ENCODE measurements around the gene MAN1A1.

The MAN1A1 gene

GRCh38 chr6:119230160-119230559 lies 119.4 kb downstream of the MAN1A1 start:
- DNase-seq, result no peak
- H3K4me1 ChIP-seq (ENCODE audit: control insufficient read depth, insufficient read depth, low read length, poor library complexity, severe bottlenecking), result no peaks in the 10 kb centered on the region
- H3K27ac ChIP-seq (ENCODE audit: insufficient read depth, low read length, poor library complexity, severe bottlenecking), result no peak overlapping the region
- no peaks in the 10 kb centered on the region for H3K36me3 ChIP-seq (ENCODE audit: control insufficient read depth, insufficient read depth, low read length)
- no peaks in the 10 kb centered on the region for H3K27me3 ChIP-seq (replicated peaks; ENCODE audit: control insufficient read depth, insufficient read depth, low read length, poor library complexity, severe bottlenecking)
- no peaks in the 10 kb centered on the region for H3K9me3 ChIP-seq (ENCODE audit: control insufficient read depth, low read length)
- H3K4me3 ChIP-seq (ENCODE audit: insufficient read depth, low read depth, low read length, poor library complexity, severe bottlenecking), result no peak overlapping the region

GRCh38 chr6:119227377-119227776 lies 122.2 kb downstream of the MAN1A1 start:
- no peak for DNase-seq
- H3K4me1 ChIP-seq (ENCODE audit: control insufficient read depth, insufficient read depth, low read length, poor library complexity, severe bottlenecking), result no peaks in the 10 kb centered on the region
- H3K4me3 ChIP-seq (ENCODE audit: insufficient read depth, low read depth, low read length, poor library complexity, severe bottlenecking), result no peak overlapping the region
- H3K27ac ChIP-seq (ENCODE audit: insufficient read depth, low read length, poor library complexity, severe bottlenecking), result no peak overlapping the region
- no peaks in the 10 kb centered on the region for H3K9me3 ChIP-seq (ENCODE audit: control insufficient read depth, low read length)
- no peaks in the 10 kb centered on the region for H3K27me3 ChIP-seq (replicated peaks; ENCODE audit: control insufficient read depth, insufficient read depth, low read length, poor library complexity, severe bottlenecking)
- no peaks in the 10 kb centered on the region for H3K36me3 ChIP-seq (ENCODE audit: control insufficient read depth, insufficient read depth, low read length)

GRCh38 chr6:119226089-119226488 lies 123.5 kb downstream of the MAN1A1 start:
- Histone ChIP-seq H3K9me3 (ENCODE audit: control insufficient read depth, low read length) (no peaks in the 10 kb centered on the region), H3K4me1 (ENCODE audit: control insufficient read depth, insufficient read depth, low read length, poor library complexity, severe bottlenecking) (no peaks in the 10 kb centered on the region), H3K4me3 (ENCODE audit: insufficient read depth, low read depth, low read length, poor library complexity, severe bottlenecking) (no peak overlapping the region), H3K27me3 (replicated peaks; ENCODE audit: control insufficient read depth, insufficient read depth, low read length, poor library complexity, severe bottlenecking) (no peaks in the 10 kb centered on the region), H3K36me3 (ENCODE audit: control insufficient read depth, insufficient read depth, low read length) (no peaks in the 10 kb centered on the region), H3K27ac (ENCODE audit: insufficient read depth, low read length, poor library complexity, severe bottlenecking) (no peak overlapping the region)
- no peak for DNase-seq

- no peak overlapping the region for H3K4me3 ChIP-seq (ENCODE audit: insufficient read depth, low read depth, low read length, poor library complexity, severe bottlenecking)
- no peak for DNase-seq
- no peak overlapping the region for H3K27ac ChIP-seq (ENCODE audit: insufficient read depth, low read length, poor library complexity, severe bottlenecking)
- H3K9me3 ChIP-seq (ENCODE audit: control insufficient read depth, low read length), result no peaks in the 10 kb centered on the region
- H3K36me3 ChIP-seq (ENCODE audit: control insufficient read depth, insufficient read depth, low read length), result no peaks in the 10 kb centered on the region
- no peaks in the 10 kb centered on the region for H3K4me1 ChIP-seq (ENCODE audit: control insufficient read depth, insufficient read depth, low read length, poor library complexity, severe bottlenecking)
- H3K27me3 ChIP-seq (replicated peaks; ENCODE audit: control insufficient read depth, insufficient read depth, low read length, poor library complexity, severe bottlenecking), result no peaks in the 10 kb centered on the region
Observed at GRCh38 chr6:119224095-119224701, 125.4 kb downstream of the MAN1A1 start.

- no peaks in the 10 kb centered on the region for H3K4me1 ChIP-seq (ENCODE audit: control insufficient read depth, insufficient read depth, low read length, poor library complexity, severe bottlenecking)
Observed at GRCh38 chr6:119220452-119220851, 129.1 kb downstream of the MAN1A1 start.

GRCh38 chr6:119218548-119218947 lies 131.0 kb downstream of the MAN1A1 start:
- Histone ChIP-seq H3K36me3 (ENCODE audit: control insufficient read depth, insufficient read depth, low read length) (no peaks in the 10 kb centered on the region), H3K4me1 (ENCODE audit: control insufficient read depth, insufficient read depth, low read length, poor library complexity, severe bottlenecking) (no peaks in the 10 kb centered on the region), H3K9me3 (ENCODE audit: control insufficient read depth, low read length) (no peaks in the 10 kb centered on the region), H3K27ac (ENCODE audit: insufficient read depth, low read length, poor library complexity, severe bottlenecking) (no peak overlapping the region), H3K4me3 (ENCODE audit: insufficient read depth, low read depth, low read length, poor library complexity, severe bottlenecking) (no peak overlapping the region), H3K27me3 (replicated peaks; ENCODE audit: control insufficient read depth, insufficient read depth, low read length, poor library complexity, severe bottlenecking) (no peaks in the 10 kb centered on the region)
- no peak for DNase-seq

More at GRCh38 chr6:119220452-119220851, 129.1 kb downstream of the MAN1A1 start:
- Histone ChIP-seq H3K27me3 (replicated peaks; ENCODE audit: control insufficient read depth, insufficient read depth, low read length, poor library complexity, severe bottlenecking) (no peaks in the 10 kb centered on the region), H3K27ac (ENCODE audit: insufficient read depth, low read length, poor library complexity, severe bottlenecking) (no peak overlapping the region), H3K36me3 (ENCODE audit: control insufficient read depth, insufficient read depth, low read length) (no peaks in the 10 kb centered on the region), H3K4me3 (ENCODE audit: insufficient read depth, low read depth, low read length, poor library complexity, severe bottlenecking) (no peak overlapping the region), H3K9me3 (ENCODE audit: control insufficient read depth, low read length) (no peaks in the 10 kb centered on the region)
- DNase-seq, result no peak

- H3K9me3 ChIP-seq (ENCODE audit: control insufficient read depth, low read length), result no peaks in the 10 kb centered on the region
- no peak overlapping the region for H3K4me3 ChIP-seq (ENCODE audit: insufficient read depth, low read depth, low read length, poor library complexity, severe bottlenecking)
- no peak overlapping the region for H3K27ac ChIP-seq (ENCODE audit: insufficient read depth, low read length, poor library complexity, severe bottlenecking)
- no peaks in the 10 kb centered on the region for H3K27me3 ChIP-seq (replicated peaks; ENCODE audit: control insufficient read depth, insufficient read depth, low read length, poor library complexity, severe bottlenecking)
- H3K4me1 ChIP-seq (ENCODE audit: control insufficient read depth, insufficient read depth, low read length, poor library complexity, severe bottlenecking), result no peaks in the 10 kb centered on the region
- DNase-seq, result no peak
- H3K36me3 ChIP-seq (ENCODE audit: control insufficient read depth, insufficient read depth, low read length), result no peaks in the 10 kb centered on the region
Observed at GRCh38 chr6:119215885-119216590, 133.5 kb downstream of the MAN1A1 start.

- Histone ChIP-seq H3K27ac (ENCODE audit: insufficient read depth, low read length, poor library complexity, severe bottlenecking) (no peak overlapping the region), H3K27me3 (replicated peaks; ENCODE audit: control insufficient read depth, insufficient read depth, low read length, poor library complexity, severe bottlenecking) (no peaks in the 10 kb centered on the region), H3K4me1 (ENCODE audit: control insufficient read depth, insufficient read depth, low read length, poor library complexity, severe bottlenecking) (no peaks in the 10 kb centered on the region), H3K9me3 (ENCODE audit: control insufficient read depth, low read length) (no peaks in the 10 kb centered on the region), H3K36me3 (ENCODE audit: control insufficient read depth, insufficient read depth, low read length) (no peaks in the 10 kb centered on the region), H3K4me3 (ENCODE audit: insufficient read depth, low read depth, low read length, poor library complexity, severe bottlenecking) (no peak overlapping the region)
- no peak for DNase-seq
Observed at GRCh38 chr6:119215309-119215708, 134.3 kb downstream of the MAN1A1 start.

GRCh38 chr6:119210596-119210995 lies 139.0 kb downstream of the MAN1A1 start:
- no peak overlapping the region for H3K4me3 ChIP-seq (ENCODE audit: insufficient read depth, low read depth, low read length, poor library complexity, severe bottlenecking)
- no peaks in the 10 kb centered on the region for H3K36me3 ChIP-seq (ENCODE audit: control insufficient read depth, insufficient read depth, low read length)
- H3K27ac ChIP-seq (ENCODE audit: insufficient read depth, low read length, poor library complexity, severe bottlenecking), result no peak overlapping the region
- no peaks in the 10 kb centered on the region for H3K9me3 ChIP-seq (ENCODE audit: control insufficient read depth, low read length)
- no peaks in the 10 kb centered on the region for H3K4me1 ChIP-seq (ENCODE audit: control insufficient read depth, insufficient read depth, low read length, poor library complexity, severe bottlenecking)
- no peak for DNase-seq
- no peaks in the 10 kb centered on the region for H3K27me3 ChIP-seq (replicated peaks; ENCODE audit: control insufficient read depth, insufficient read depth, low read length, poor library complexity, severe bottlenecking)

- Histone ChIP-seq H3K4me1 (ENCODE audit: control insufficient read depth, insufficient read depth, low read length, poor library complexity, severe bottlenecking) (no peaks in the 10 kb centered on the region), H3K27ac (ENCODE audit: insufficient read depth, low read length, poor library complexity, severe bottlenecking) (no peak overlapping the region), H3K4me3 (ENCODE audit: insufficient read depth, low read depth, low read length, poor library complexity, severe bottlenecking) (no peak overlapping the region), H3K9me3 (ENCODE audit: control insufficient read depth, low read length) (no peaks in the 10 kb centered on the region), H3K36me3 (ENCODE audit: control insufficient read depth, insufficient read depth, low read length) (no peaks in the 10 kb centered on the region), H3K27me3 (replicated peaks; ENCODE audit: control insufficient read depth, insufficient read depth, low read length, poor library complexity, severe bottlenecking) (no peaks in the 10 kb centered on the region)
- no peak for DNase-seq
Observed at GRCh38 chr6:119209452-119210205, 139.9 kb downstream of the MAN1A1 start.

Data from effector memory CD4-positive, alpha-beta T cell (primary cell).